HG03139 (cell line): Measurements from ENCODE around the gene FXYD6.
"Not testable (repeated sequence)": the region's sequence is repeated elsewhere in the genome, so short reads cannot be mapped to it uniquely, and the experiment has no call there.

Experiments used
- ATAC-seq: cut with Tn5 transposase; IDR thresholded peaks from one replicate; pipeline ENCODE4 v1.9.1; 2021; ENCODE audit not compliant: unreplicated experiment

Gene FXYD6, protein sequence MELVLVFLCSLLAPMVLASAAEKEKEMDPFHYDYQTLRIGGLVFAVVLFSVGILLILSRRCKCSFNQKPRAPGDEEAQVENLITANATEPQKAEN

GRCh38 chr11:117876341-117877119 is at the start of gene FXYD6:
TSS of gene FXYD6 (minus strand) at chr11:117876658. CDS start at chr11:117842776, 33,882 bp downstream.
- no peak for ATAC-seq

DNA sequence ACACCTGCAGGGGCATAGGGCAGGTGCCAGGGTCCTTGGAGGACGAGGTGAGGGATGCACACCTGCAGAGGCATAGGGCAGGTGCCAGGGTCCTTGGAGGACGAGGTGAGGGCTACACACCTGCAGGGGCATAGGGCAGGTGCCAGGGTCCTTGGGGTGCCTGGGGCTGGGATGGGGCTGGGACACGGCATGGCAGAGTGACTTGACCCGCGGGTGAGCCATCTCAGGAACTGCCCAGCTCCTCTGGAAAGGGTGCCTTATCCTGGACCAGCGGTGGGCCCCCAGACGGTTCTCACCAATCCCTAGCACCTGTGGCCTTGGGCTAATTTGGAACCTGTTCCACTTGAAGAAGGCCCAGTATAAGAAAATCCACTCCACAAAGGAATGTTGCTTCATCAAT is 49.7 kb upstream of the FXYD6 start:
- not testable (repeated sequence) for ATAC-seq

DNA sequence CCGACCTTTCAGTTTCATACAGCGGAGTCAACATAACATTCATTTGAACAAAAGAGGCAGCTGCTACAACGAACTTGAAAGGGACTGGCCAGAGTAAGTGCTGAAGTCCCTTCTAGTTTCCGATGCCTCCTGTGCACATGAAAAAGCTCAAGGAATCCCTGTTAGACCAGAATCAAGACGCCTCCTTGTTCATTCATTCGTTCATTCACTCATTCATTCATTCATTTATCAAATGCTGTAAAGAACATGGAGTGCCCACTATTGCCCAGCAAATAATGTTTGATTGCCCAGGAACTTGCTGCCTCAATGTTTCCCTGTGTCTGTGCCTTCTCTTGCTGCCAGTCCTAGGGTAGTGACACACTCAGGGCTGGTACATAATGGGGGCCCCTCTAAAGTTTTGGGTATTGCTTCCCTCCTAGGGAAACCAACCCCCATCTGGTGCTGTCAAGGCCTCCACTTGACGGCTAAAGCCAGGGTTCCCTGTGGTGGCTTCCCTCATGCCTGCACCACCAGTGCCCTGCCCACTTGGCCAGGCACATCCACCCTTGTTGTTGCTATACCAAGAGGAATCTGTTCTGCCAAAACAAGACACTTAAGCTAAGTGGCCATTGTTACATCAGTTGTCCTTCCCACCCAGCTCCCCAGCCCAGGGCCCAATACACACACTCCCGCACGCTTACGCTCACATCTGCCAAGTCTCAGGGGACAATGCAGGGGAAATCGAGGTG is 48.9 kb upstream of the FXYD6 start:
- ATAC-seq: no peak

DNA sequence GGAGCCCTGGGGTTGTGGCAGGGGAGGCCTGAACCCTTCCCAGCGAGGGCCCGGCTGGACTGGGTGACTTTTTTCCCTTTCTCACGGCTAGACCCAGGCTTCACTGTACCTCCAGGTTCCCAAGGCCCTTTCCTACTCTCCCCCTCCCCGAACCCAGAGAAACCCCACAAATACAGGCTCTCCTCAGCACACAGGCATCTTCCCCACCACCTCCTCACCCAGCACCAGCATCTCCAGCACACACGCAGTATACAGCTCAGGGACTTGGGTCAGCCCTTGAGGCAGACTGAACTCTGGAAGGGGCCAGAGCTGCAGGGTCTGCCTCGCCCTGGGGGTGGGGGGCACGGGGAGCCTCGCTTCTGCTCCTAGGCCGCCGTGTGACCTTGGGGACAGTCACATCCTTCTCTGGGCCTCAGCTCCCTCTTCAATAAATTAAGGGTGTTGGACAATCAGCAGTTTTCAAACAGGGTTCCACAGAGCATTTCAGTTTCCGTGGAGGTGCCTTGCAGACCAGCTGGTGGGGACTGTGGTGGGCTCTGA is 48.2 kb upstream of the FXYD6 start:
- ATAC-seq: no peak

DNA sequence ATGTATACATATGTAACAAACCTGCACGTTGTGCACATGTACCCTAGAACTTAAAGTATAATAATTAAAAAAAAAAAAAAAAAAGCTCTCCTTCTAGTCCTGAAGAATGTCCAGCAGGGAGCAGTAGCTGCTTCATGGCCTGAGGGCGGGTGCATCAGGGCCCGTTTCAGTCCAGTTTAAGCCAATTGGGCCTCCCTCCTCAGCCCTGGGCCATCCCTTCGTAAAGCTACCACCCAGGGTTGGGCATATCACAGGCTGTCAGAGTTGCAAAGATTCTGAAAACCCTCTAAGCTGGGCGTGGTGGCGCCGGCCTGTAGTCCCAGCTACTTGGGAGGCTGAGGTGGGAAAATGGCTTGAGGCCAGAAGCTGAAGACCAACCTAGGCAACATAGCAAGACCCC is 47.3 kb upstream of the FXYD6 start:
- no peak for ATAC-seq

- no peak for ATAC-seq
Observed at GRCh38 chr11:117923275-117923674, 46.8 kb upstream of the FXYD6 start.

DNA sequence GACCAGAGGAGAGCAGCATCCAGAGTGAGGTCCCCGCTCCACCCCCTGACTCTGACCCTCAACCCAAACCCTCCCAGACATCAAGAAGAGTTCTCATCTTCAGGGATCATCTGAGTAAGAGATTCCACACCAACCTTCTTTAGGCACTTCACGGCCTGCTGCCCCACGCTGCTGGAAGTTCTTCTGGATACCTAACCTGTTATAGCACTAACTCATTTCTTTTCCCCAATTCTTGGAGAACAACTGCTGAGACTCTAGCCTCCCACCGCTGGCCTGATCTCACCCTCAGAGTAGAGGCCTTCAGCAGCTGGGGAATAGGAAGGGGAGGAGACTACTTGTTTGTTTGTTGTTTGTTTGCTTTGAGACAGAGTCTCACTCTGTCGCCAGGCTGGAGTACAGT is 45.4 kb upstream of the FXYD6 start:
- no peak for ATAC-seq

- no peak for ATAC-seq
Observed at GRCh38 chr11:117921456-117921855, 45.0 kb upstream of the FXYD6 start.

GRCh38 chr11:117919781-117920221 is 43.3 kb upstream of the FXYD6 start:
- no peak for ATAC-seq

GRCh38 chr11:117919341-117919740 is 42.9 kb upstream of the FXYD6 start:
- ATAC-seq: no peak

- ATAC-seq: no peak
Observed at GRCh38 chr11:117918366-117919255, 42.2 kb upstream of the FXYD6 start.

GRCh38 chr11:117917591-117918151 is 41.2 kb upstream of the FXYD6 start:
- ATAC-seq: no peak

DNA sequence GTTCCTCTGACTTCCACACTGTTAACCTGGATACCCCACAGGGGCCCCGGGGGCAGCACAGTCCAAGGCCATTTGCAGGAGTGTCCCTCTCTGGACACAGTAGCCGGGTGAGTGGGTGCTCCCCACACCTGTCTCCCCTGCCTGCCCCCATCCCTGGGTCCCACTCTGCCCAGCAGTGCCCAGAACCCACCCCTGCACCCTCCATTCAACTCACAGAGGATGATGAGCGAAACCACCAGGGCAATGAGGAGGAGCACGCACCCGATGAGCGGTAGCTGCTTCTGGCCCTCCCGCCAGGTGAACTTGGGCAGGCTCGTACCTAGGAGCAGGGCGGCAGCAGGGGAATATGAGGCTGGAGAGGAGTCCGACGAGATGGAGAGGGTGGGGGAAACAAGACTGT is 40.5 kb upstream of the FXYD6 start:
- no peak for ATAC-seq

DNA sequence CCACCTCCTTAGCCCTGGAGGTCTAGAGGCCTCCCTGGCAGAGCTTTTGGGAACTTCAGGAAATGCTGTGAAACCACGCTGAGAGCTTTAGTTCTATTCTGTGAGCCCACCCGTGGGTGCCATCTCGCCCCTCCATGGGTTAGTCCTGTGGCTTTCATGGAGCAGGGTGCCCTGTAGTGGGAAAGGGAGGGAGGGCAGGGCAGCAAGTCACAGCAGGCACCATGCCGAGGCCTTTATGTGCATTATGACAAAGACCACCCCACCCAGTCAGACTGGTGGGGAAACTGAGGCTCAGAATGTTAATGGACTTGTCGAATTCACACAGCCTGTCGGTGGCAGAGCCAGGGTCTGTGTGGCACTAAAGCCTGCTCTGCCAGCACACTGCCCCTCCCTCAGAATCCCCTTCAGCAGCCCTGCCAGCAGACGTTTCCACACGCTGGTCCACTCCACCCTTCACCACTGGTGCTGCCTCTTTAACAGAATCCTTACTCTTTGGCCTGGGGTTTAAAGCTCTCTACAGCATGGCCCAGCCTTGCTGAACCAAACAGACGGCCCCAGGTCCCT is 39.3 kb upstream of the FXYD6 start:
- no peak for ATAC-seq

- no peak for ATAC-seq
Observed at GRCh38 chr11:117914991-117915618, 38.6 kb upstream of the FXYD6 start.

- ATAC-seq: no peak
Observed at GRCh38 chr11:117914398-117914761, 37.9 kb upstream of the FXYD6 start.

- ATAC-seq: no peak
Observed at GRCh38 chr11:117913736-117914397, 37.4 kb upstream of the FXYD6 start.

DNA sequence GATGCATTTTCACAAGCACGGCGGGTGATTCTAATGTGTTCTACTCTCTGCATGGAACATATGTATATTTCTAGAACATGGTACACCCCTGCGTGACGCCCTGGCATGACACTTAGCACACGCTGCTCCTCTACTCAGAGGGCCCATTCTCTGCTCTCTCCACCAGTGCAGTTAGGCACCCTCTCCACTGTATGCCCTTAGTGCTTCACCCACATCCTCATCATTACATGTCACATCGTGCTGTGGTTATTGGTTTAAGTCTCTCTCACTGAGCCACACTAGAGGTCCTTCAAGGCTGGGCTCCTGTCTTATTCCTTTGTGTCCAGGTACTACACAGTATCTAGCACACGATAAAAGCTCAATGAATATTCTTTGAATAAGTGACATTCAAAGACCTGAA is 36.0 kb upstream of the FXYD6 start:
- no peak for ATAC-seq

DNA sequence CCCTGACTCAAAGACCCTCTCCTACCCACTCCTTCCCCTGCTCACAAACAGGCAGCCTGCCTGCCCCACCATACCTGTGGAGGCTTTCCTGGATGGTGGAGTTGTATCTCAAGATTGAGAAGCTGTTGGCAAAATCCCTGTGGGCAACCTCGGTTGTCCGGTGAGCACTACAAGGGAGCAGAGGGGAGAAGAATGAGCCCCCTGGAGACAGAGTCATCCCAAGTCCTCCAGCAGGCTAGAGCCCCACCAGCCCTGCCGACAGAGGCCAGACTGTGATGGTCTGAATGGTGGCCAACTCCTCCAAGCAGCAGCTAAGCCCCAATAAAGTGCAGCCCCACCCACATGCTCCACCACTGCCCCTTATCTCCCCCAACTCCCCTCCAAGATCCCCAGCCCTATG is 35.2 kb upstream of the FXYD6 start:
- no peak for ATAC-seq
